T1000 (cell line): ENCODE data around the gene ISCA1.

Source experiments
- DNase-seq: peaks from one replicate; lab custom pipeline; 2025; ENCODE audit warnings: mixed read lengths; lab: John Stamatoyannopoulos, UW

ISCA1 gene

DNA sequence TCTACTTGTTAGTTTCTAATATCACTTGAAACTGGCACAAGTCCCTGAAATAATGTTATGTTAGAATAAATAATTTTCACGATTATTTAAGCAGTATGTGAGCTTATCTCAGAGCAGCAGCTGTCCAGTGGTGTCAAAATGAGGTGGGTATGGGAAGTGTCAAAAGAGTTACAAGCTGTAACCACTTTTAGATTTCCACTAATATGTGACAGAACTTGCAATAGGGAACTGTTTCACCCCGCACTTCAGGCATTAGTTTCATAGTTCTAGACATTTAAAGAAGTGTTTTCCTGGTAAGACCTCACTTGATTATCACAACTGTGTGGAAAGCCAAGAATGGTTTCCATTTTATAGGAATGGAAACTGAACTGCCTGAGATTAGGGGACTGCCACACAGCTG, 2.9 kb upstream of the ISCA1 start:
- no peak for DNase-seq

DNA sequence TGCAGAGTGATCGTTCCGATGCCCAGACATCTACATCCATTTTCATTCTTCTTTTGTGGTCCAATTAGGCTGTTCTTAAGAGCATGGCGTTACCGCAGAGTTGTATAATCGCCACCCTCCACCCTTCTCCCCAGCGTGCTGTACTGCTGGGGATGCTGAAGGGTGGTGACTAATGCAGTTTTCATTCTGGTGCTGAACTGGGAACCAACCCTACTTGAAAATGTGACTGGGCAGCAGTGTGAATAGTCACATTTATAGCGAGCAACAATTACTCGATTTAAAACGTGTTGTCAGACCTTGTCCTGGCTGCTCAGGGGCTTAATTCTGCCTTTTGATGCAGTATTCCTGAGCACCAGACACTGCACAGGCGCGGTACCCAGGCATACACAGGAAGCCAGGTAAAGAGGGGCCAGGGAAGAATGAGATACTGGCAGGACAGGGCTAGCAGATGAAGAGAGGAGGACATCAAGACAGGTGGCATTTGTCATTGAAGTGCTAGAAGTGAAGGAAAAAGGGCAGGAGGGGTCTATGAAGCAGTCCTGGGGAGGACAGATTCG, 719 bp upstream of the ISCA1 start:
- DNase-seq: no peak

DNA sequence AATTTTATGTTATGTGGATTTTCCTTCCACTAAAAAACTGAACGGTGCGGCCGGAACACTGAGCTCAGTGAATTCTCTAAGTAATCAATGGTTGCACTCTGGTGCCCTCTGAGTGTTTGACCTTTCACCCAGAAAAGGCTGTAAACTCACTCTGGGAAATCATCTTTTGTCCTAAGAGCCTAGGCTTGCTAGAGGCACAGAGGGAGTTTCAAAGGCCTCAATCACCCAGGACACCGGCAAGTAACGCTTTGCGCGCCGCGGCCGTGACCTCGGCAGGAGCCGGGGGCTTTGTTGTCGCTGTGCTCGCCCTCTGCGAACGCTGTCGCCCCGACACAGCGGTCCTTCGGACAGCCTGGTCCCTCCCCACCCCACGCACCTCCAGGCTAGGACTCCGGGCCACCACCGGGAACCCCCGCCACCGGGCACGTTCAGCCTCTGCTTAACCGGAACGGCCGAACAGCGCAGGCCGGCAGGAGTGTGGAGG, 703 bp downstream of the ISCA1 start:
- DNase-seq: no peak

DNA sequence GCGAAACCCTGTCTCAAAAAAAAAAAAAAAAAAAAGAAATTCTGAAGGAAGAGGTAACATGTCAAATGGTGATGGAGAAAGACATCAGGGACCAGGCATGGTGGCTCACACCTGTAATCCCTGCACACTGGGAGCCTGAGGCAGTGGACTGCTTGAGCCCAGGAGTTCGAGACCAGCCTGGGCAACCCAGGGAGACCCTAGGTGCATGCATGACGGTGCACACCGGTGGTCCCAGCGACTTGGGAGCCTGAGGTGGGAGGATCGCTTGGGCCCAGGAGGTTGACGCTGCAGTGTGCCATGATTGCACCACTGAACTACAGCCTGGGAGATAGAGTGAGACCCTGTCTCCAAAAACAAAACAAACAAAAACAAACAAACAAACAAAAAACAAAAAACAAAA, 1.8 kb downstream of the ISCA1 start:
- no peak for DNase-seq

DNA sequence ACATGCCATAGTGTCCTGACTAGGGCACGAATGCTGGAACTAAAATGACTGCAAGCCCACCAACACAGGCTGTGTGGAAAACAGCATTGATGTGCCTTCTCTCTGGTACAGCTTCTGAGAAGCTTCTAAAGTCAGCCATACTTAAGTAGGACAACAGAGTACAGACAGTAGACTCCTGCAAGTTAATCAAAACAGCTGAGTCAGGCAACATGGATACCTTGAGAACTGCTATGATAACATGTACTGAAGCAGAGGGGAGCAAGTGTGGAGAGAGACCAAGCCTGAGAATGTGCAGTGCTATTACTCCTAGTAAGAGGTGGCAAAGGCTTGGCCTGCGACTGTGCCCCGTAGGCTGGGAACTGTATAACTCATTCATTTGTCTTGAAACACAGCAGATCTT, 2.5 kb downstream of the ISCA1 start:
- no peak for DNase-seq

DNA sequence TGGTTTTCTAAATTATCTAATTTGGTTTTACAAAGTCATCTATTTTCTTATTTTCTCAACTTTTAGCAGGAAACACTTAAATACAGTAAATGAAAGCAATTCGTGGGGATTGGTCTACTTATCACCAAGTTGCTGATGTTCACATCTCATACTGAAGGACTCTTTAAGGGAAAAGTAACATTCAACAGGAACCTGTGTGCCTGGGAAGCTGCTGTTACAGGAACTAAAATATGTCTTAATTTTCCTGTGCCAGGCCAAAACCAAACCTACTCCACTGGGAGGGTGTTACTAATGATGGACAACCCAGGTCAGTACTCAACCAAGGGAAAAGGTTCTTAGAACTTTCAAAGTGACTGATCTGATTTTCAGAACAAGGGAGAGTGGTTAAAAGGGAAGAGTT, 5.3 kb downstream of the ISCA1 start:
- DNase-seq: no peak

DNA sequence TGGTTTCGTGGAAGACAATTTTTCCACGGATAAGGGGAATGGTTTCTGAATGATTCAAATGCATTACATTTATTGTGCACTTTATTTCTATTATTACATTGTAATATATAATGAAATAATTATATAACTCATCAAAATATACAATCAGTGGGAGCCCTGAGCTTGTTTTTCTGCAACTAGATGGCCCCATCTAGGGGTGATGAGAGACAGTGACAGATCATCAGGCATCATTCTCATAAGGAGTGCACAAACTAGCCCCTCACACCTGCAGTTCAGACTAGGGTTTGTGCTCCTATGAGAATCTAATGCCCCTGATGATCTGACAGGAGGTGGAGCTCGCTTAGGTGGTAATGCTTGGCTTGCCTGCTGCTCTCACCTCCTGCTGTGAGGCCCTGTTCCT, 6.4 kb downstream of the ISCA1 start:
- no peak for DNase-seq

DNA sequence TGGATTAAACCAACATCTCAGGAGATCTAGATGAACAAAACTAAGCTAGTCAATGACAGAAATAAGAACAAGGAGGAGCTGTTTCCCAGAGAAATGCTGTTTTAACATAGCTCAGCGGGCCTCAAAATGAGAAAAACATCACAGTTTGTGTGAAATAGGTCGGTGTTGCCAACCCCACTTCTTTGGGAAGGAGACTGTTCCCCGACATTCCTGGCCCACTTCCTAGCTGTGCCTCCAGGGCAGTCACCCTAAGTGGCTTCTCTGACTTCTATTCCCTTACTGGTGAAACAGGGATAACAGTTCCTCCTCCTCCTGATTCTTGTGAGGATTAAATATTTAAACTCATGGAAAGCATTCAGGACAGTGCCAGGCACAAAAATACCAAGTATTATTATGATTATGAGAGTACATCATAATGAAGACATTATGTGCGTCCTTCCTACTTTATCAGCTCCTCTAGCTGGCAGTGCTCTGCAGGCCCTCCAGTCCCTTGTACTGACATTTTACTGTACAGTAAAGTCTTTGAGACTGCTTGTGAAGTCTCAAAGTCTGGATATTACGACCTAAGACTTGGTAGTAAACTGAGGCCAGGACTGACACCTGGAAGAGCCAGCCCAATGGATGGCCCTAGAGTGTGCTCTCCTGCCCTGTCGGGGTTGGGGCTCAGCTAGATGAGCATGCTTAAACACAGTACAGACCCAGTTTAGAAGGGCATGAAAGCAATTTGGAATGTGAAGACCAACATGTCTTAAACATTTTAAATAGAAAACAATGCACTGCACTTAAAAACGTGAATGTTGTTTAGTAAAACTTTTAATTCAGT, 7.3 kb downstream of the ISCA1 start:
- no peak for DNase-seq

DNA sequence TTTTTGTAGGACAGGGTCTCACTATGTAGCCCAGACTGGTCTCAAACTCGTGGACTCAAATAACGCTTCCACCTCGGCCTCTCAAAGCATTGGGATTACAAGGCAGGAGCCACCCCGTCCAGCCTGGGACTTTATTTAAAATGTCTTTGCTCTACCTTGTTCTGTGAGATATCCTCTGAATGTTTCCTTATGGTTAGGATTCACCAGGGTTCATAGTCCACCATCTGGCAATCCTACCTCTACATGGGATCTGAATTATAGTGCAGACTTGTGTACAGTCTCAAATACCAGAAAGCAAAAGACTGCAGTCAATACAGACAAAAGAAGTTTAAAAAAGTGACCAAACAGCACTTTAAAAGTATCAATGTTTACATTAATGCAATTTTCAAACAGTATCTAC, 10.1 kb downstream of the ISCA1 start:
- no peak for DNase-seq

DNA sequence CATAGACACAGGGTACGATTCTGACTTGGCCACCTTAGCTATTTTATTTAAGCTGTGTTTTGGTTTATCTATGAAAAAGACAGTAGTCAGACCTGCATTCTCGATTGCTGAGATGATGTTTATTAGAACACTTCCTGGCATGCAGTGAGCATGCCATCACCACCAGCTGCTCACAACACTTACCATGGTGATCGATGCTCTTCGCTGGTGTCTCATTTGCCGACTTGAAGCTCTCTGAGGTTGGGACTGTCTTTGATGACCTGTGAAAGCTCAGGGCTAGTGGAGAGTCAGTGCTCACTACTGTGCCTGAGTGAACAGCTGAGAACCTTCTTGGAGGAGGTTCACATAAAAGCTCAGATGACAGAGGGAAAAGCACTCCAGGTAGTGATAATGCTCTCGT, 18.5 kb downstream of the ISCA1 start:
- DNase-seq: no peak

DNA sequence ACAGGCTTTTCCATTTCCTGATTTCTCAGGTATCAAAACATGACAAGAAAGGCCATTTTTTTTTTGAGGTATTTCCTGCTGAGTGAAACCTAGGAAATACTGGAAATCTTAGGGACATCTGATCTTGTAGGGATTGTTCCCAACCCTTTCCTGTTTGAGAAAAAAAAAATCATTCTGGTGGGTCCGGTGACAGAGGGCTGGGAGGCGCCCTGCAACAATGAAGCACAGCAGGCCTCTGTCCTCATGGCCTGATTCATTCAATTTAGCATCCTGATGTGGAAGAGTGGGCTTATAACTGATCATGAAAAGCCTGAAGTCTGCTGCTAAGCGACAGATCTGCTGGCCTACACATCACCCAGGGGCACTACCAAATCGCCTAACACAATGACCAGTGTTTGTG, 19.8 kb downstream of the ISCA1 start:
- no peak for DNase-seq

DNA sequence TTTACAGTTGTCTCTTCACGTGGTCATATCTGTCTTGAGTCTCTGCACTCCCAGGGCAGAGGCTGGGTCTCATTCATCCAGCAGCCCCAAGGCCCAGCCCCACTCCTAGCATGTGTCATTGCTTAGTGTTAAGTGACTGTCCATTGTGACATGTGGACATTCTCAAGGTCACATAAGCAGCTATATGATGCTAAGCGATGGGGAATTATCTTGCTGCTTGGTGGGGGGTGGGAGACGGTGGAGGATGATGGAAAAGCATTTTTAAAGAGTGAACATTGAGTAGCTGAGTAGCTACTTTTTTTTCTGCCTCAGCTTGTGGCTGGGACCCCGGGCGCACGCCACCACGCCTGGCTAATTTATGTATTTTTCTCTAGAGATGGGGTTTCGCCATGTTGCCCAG, 22.8 kb downstream of the ISCA1 start, which contains the start of gene C9orf153:
Gene C9orf153 (minus strand): TSS at position 101 of the 400 bp plus-strand sequence. CDS start 30,054 bp downstream, outside the sequence.
- no peak for DNase-seq

DNA sequence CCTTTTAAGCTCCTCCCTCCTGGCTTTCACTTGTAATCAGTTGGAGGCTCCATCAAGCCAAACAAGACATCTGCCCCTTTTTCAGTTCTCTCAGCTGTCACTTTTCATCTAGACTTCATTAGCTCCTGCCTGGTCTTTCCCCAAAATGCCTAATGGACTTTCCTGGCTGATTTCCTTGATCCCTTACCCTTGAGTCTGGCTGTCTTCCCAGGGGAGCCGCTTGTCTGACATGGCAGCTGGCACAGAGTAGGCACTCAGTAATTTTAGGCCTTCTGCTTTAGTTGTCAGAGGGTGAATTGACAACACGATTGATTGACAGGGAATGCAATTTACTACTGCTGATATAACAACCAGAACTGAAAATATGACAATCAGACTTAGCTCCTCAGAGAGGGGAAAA, 24.9 kb downstream of the ISCA1 start:
- no peak for DNase-seq

DNA sequence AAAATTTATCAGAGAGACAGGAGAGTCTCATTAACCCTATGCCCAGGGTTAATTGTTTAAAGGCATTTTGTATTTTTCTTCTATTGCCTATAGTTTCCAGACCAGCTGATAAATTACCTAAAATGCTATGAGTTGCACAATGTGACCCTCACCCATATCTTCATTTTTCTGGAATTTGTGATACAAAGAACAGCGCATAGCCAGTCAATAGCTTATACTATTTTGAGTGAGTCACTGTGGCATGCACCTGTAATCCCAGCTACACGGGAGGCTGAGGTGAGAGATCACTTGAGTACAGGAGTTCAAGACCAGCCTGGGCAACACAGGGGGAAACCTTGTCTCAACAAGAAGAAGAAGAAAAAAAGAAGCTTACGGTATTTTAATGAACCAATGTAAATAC, 25.7 kb downstream of the ISCA1 start:
- no peak for DNase-seq

DNA sequence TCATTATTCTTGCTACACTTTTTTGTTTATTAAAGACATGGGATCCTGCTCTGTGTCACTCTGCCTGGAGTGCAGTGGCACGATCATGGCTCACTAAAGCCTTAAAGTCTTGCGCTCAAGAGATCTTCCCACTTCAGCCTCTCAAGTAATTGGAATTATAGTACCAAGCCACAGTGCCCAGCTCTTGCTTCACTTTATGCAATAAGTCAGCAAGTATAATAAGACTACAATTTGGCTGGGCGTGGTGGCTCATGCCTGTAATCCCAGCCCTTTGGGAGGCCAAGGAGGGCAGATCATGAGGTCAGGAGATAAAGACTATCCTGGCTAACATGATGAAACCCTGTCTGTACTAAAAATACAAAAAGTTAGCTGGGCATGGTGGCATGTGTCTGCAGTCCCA, 28.8 kb downstream of the ISCA1 start:
- no peak for DNase-seq

DNA sequence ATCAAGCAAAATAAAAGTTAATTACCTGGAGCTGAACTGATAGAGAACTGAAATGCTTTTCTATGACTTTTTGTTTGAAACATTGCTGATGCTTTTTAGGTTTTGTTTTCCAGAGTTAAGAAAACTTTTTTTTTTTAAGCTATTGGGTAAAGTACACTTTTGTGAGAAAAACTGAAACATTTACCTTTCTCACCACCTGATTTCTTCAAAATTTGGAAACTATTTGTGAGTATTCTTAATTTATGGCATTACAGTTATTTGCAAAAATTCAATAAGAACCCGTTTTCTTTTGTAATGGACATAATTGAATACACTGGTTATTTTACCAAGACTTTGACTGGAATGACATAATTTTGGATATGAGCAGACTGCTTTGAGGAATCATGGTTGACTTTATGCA, 29.5 kb downstream of the ISCA1 start:
- no peak for DNase-seq

DNA sequence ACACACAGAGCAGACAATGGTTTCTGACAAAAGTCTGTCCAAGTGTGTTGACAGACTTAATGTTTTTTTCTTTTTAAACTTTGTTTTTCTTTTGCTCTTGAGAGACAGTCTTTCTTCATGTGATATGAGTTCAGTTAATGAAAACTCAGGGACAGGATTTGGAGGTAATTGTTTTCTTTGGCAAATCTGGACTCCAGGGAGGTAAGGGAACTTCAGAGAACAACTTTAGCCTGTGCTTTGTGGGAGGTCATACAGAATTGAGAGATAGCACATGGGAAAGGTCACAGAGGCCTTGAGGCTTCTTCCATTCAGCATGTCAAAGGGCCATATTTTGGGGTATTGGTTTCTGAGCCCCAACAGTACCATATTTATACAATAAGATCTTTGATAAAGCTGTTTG, 32.2 kb downstream of the ISCA1 start:
- no peak for DNase-seq

DNA sequence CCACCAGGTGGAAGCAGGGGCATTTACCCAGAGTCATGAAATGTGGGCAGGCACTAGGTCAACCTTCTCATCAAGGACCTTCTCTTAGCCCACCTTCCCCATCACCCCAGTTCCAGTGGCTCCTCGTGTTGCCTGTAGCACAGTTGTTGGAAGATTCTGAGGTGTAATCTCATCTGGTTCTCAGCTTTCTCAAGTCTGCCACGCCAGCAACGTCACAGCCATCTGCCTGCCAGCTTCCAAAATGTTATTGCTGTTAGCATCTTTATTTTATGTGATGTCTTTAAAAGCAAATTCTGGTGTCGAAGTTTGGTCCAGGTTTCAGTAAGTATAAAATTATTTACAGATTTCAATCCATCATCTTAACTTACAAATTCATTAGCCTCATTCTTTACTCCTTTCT, 33.6 kb downstream of the ISCA1 start:
- no peak for DNase-seq

DNA sequence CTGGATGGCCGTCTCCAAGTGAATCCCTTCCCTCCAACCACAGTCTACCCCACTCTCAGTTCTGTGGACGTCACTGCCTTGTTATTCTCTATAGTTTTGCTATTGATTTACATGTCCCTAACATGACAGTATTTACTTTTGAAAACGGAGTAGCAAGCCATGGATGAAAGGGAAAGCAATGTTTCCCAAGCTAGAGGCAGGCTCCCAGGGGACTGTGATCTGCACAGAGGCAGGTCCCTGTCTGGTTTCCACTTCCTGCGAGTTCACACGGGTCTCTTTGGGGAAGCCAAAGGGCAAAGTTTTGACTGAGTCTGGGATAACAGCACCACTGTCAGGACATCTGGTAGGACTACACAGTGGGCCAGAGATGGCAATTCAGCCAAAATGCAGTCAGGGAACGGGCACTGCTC, 35.6 kb downstream of the ISCA1 start:
- no peak for DNase-seq

DNA sequence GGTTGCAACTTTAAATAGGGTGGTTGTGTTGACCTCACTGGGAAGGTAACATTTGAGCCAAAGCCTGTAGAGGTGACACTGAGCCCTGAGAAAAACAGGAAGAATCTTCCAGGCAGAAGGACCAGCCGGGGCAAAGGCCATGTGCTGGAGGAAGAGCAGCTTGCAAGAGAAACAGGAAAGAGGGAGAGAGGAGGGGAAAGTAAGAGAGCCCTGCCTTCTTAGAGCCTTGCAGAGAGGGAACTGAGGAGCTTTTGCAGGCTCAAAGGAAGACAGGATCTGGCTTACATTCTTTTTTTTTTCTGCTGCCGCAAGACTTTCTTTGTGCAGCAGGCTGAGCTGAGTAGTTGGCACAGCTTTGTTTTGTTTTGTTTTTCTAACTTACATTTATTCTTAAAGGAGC, 40.3 kb downstream of the ISCA1 start:
- DNase-seq: no peak

DNA sequence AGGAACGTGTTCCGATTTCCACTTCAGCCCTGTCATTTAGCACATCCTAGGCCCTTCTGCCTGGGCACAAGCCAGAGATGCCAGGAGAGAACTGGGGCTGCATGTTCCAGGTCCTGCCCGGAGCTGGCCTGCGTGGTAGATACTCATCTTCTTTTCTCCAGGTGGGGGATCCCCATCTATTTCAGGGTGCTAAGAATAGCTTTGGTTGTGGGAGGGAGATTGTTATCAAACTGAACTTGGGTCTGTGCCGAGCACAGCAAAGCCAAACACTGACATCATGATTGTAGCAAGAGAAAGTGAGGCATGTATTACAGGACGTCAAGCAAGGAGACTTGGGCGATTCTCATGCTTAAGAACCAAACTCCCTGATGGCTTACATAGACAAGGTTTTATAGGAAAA, 41.1 kb downstream of the ISCA1 start:
- DNase-seq: no peak

DNA sequence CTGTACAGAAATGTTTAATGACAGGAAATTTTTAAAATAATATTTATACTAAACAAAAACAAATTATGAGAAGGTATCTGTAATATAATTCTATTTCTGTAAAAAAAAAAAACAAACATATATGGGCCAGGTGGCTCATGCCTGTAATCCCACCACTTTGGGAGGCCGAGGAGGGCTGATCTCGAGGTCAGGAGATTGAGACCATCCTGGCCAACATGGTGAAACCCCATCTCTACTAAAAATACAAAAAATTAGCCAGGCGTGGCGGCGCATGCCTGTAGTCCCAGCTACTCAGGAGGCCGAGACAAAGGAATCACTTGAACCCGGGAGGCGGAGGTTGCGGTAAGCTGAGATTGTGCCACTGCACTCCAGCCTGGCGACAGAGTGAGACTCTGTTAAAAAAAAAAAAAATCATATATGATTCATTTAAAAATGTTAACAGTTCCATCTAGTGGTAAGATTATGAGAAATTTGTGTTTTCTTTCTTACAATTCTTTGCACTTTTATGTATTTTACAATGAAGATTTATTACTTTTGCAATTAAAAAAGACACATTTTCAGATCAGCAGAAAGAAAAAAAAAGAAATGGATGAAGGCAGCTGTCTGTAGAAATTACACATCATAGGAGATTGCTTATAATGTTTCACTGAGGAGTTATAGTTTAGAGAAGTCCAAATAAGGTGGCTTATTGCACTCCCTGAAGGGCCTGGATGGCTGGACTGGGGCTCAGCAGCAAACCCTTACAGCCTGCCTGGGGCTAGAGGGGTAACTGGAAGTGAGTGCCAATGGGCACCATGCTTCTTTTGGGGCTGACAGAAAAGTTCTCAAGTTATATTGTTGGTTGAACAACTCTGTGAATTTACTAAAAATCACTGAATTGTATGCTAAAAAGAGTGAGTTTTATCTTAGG, 43.2 kb downstream of the ISCA1 start:
- DNase-seq: no peak

DNA sequence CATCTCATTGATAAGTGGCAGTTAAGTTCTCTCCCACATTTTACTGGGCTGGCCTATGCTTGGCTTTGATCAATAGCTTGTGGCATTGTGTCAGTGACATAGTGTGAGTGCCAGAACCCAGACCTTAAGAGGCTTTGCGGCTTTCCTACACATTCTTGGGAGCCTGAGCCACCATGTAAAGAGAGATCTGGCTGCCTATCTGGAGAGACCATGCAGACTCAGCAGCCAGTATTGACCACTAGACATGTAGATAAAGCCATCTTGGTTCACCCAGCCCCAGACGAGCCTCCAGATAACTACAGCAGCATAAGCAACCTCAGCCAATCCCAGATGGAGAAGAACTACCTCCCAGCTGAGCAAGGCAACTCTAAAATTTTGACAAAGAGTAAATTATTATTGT, 51.5 kb downstream of the ISCA1 start:
- DNase-seq: no peak
